IMR-90 (cell line): ENCODE data around the gene ESYT1.

ENCODE experiments used
- CTCF ChIP-seq: conservative IDR thresholded peaks from 2 replicates; pipeline ENCODE4 v1.5.1; 2012; ENCODE audit warnings: mild to moderate bottlenecking, low read depth, low read length, improper control_type of control experiment
- MAFK ChIP-seq: IDR thresholded peaks from 2 replicates; pipeline ENCODE4 v1.6.1; 2012; ENCODE audit warnings: low read depth, low read length, improper control_type of control experiment
- MXI1 ChIP-seq: IDR thresholded peaks from 2 replicates; pipeline ENCODE4 v1.6.1; 2012; ENCODE audit warnings: low read depth, mild to moderate bottlenecking, low read length, moderate library complexity, borderline replicate concordance
- NFE2L2 ChIP-seq: fragments of 150-350 bp; IDR thresholded peaks from 2 replicates; pipeline ENCODE4 v1.6.1; 2016; ENCODE audit warnings: low read depth, mild to moderate bottlenecking, low read length
- POLR2A ChIP-seq: IDR thresholded peaks from 2 replicates; pipeline ENCODE4 v1.6.1; 2012; ENCODE audit warnings: mild to moderate bottlenecking, low read depth, low read length
- RAD21 ChIP-seq: IDR thresholded peaks from 2 replicates; pipeline ENCODE4 v1.6.1; 2012; ENCODE audit warnings: low read length, improper control_type of control experiment
- RCOR1 ChIP-seq: IDR thresholded peaks from 2 replicates; pipeline ENCODE4 v1.6.1; 2012; ENCODE audit warnings: mild to moderate bottlenecking, low read length, improper control_type of control experiment; ENCODE audit not compliant: insufficient replicate concordance
- RFX5 ChIP-seq: IDR thresholded peaks from 2 replicates; pipeline ENCODE4 v1.8.0; 2012; ENCODE audit warnings: low read depth, mild to moderate bottlenecking, low read length, moderate library complexity
- SMC3 ChIP-seq: fragments of 150-350 bp; IDR thresholded peaks from 2 replicates; pipeline ENCODE4 v1.6.1; 2016; ENCODE audit warnings: low read depth, mild to moderate bottlenecking, antibody characterized with exemption, low read length, moderate library complexity
- TF ChIP-seq, protein P1 (sequence below): fragments of 150-350 bp; IDR thresholded peaks from 2 replicates; pipeline ENCODE4 v1.6.1; 2016; ENCODE audit warnings: low read depth, mild to moderate bottlenecking, low read length, moderate library complexity, borderline replicate concordance

DNA sequence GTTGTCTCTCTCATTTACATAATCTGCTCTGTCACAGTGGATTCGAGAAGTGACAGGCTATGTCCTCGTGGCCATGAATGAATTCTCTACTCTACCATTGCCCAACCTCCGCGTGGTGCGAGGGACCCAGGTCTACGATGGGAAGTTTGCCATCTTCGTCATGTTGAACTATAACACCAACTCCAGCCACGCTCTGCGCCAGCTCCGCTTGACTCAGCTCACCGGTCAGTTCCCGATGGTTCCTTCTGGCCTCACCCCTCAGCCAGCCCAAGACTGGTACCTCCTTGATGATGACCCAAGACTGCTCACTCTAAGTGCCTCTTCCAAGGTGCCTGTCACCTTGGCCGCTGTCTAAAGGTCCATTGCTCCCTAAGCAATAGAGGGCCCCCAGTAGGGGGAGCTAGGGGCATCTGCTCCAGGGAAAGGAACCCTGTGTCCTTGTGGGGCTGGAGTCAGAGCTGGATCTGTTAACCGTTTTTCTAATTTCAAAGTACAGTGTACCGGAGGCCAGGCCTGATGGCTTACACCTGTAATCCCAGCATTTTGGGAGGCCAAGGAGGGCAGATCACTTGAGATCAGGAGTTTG lies 43.0 kb upstream of the ESYT1 start:
- TF ChIP-seq CTCF (peak; percentile 24; the same call in 1 of the 2 replicates), RAD21 (no peak), RFX5 (no peak), MXI1 (no peak), POLR2A (no peak), MAFK (no peak), RCOR1 (no peak), NFE2L2 (no peak), SMC3 (no peak)
- TF ChIP-seq, protein P1, sequence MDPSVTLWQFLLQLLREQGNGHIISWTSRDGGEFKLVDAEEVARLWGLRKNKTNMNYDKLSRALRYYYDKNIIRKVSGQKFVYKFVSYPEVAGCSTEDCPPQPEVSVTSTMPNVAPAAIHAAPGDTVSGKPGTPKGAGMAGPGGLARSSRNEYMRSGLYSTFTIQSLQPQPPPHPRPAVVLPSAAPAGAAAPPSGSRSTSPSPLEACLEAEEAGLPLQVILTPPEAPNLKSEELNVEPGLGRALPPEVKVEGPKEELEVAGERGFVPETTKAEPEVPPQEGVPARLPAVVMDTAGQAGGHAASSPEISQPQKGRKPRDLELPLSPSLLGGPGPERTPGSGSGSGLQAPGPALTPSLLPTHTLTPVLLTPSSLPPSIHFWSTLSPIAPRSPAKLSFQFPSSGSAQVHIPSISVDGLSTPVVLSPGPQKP = no peak
